Neural progenitor cell (in vitro differentiated cells): ENCODE data around the gene OGFOD3.

ENCODE experiments used
- CTCF ChIP-seq: fragments of 200-600 bp; sonication (generic); IDR thresholded peaks from 2 replicates; pipeline ENCODE4 v1.5.1; 2017; ENCODE audit warnings: antibody characterized with exemption, mild to moderate bottlenecking
- EZH2 ChIP-seq: fragments of 200-600 bp; sonication (generic); IDR thresholded peaks from 2 replicates; pipeline ENCODE4 v1.6.1; 2017; ENCODE audit warnings: antibody characterized with exemption, mild to moderate bottlenecking, moderate library complexity
- EZH2phosphoT487 ChIP-seq: fragments of 200-600 bp; sonication (generic); IDR thresholded peaks from 2 replicates; pipeline ENCODE4 v1.6.1; 2017; ENCODE audit warnings: antibody characterized with exemption

- TF ChIP-seq CTCF (no peak), EZH2 (no peak), EZH2phosphoT487 (no peak)
Observed at GRCh38 chr17:82461827-82462524, 43.6 kb upstream of the OGFOD3 start.
